ENCODE measurements around the gene GDPD2. TPM values are rescaled to one million over a fixed set of nuclear protein-coding genes. Genes with fewer than 3 reads are reported as not detected.

GDPD2 gene
- total RNA-seq, 6 experiments from 2014 or later: not detected

DNA sequence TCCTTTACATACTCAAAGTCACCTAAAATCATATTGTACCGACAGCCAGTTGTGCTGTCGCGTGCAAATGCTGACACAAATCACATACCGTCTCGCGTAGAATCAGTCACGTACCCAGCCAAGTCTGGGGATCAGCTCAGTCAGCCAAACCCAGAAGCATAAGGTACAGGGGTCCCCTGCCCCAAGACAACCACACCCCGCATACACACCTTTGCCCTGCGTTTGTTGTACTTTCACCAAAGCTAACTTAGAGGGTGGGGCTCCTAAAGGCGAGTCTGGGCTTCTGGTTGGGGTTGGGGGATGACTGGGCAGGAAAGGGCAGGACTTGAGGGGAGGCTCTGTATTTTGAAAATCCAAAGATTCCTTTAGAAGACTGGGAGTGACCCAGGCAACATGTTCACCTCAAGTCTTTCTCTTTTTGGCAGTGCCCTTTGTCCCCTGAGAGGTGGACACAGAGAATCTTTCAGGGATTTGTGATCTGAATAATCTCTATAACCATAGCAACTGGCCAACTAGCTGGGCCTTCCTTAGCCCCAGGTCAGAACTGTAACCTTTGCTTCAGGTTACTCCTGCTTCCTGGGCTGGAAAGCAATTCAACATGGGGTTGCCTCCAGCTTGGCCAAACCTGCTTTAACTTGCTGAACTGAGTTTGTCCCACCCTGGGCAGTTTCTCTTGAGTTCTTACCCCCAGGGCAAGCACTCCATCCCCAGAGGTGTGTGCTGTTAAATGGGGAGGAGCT lies 992 bp downstream of the GDPD2 start:
- intact Hi-C loops (cut with DNase I): no loop called here
- no peak overlapping the region for H3K27ac ChIP-seq
- H3K9me3 ChIP-seq: no peaks in the 10 kb centered on the region

GRCh38 chrX:70424801-70425200 lies 1.7 kb downstream of the GDPD2 start:
- Histone ChIP-seq H3K27me3 (no peaks in the 10 kb centered on the region), H3K4me1 (no peaks in the 10 kb centered on the region), H3K36me3 (no peaks in the 10 kb centered on the region), H3K9me3 (no peaks in the 10 kb centered on the region), H3K27ac (no peak overlapping the region), H3K4me3 (no peak overlapping the region)
- intact Hi-C loops (cut with DNase I): no loop called here
- no peak for ATAC-seq
- WGBS (ENCODE audit: insufficient coverage, low coverage, low lambda C conversion rate, missing lambda C conversion rate): 67% methylated on average over 5 of the region's 10 CpGs
- no peak for DNase-seq
- TF ChIP-seq POLR2A (IDR thresholded peaks at IDR 0.05) (no peak), CTCF (IDR thresholded peaks at IDR 0.05) (no peak)

More for the DNA sequence above, 992 bp downstream of the GDPD2 start:
- no peaks in the 10 kb centered on the region for H3K36me3 ChIP-seq
- no peak for TF ChIP-seq CTCF (IDR thresholded peaks at IDR 0.05)
- TF ChIP-seq POLR2A (IDR thresholded peaks at IDR 0.05): no peak
- no peaks in the 10 kb centered on the region for H3K4me1 ChIP-seq
- no peak overlapping the region for H3K4me3 ChIP-seq
- DNase-seq (no peak), ATAC-seq (no peak)
- 71% methylated on average over 9 of the region's 10 CpGs for WGBS (ENCODE audit: insufficient coverage, low coverage, low lambda C conversion rate, missing lambda C conversion rate)
- H3K27me3 ChIP-seq: no peaks in the 10 kb centered on the region

DNA sequence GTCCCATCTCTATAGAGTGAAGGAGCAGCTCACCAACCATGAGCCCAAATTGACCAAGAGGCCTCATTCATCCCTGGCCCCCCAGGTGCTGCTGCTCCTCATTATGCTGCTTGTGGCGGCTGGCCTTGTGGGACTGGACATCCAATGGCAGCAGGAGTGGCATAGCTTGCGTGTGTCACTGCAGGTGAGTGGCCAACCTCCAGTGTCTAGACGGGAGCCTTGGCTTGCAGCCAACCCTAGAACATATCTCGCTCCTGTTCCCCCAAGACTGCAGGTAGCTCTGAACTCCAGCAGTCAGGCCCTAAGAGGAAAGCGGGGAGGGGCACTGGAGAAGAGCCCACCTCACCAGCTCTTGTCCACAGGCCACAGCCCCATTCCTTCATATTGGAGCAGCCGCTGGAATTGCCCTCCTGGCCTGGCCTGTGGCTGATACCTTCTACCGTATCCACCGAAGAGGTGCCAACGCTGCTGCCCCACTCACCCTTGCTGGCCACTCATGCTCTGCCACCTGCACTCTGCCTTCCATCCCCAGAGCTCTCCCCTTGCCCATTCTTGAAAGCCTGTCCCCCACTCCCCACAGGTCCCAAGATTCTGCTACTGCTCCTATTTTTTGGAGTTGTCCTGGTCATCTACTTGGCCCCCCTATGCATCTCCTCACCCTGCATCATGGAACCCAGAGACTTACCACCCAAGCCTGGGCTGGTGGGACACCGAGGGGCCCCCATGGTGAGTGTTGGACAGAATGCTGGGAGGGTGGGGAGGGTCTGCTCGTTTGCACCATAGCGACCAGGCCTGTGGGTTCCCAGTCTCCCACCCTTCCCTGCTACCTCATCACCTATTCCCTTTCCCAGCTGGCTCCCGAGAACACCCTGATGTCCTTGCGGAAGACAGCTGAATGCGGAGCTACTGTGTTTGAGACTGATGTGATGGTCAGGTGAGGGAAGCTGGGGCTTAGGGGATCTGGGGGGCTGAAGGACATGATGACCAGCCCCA lies 3.5 kb downstream of the GDPD2 start:
- intact Hi-C loops (cut with DNase I): no loop called here
- Histone ChIP-seq H3K36me3 (no peaks in the 10 kb centered on the region), H3K27ac (no peak overlapping the region), H3K4me3 (no peak overlapping the region), H3K4me1 (no peaks in the 10 kb centered on the region), H3K27me3 (no peaks in the 10 kb centered on the region), H3K9me3 (no peaks in the 10 kb centered on the region)
- 71% methylated on average over 3 of the region's 15 CpGs for WGBS (ENCODE audit: insufficient coverage, low coverage, low lambda C conversion rate, missing lambda C conversion rate)
- DNase-seq: no peak
- no peak for ATAC-seq
- TF ChIP-seq CTCF (IDR thresholded peaks at IDR 0.05): no peak
- TF ChIP-seq POLR2A (IDR thresholded peaks at IDR 0.05): no peak

DNA sequence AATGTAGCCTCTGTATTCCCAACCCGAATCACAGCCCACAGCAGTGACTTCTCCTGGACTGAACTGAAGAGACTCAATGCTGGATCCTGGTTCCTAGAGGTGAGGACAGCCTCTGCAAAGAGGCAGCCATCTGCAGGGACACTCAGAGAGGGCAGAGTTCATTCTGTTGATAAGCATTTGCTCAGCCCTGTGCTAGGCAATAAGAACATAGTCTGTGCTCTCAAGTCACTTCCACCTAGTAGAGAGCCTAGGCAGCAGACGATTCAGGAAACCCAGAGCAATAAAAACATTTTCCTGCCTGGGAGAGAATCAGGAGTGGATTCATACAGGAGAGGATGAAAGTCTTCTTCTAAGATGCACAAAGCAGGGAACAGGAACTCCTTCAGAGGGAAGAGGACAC lies 4.3 kb downstream of the GDPD2 start:
- no peak overlapping the region for H3K4me3 ChIP-seq
- DNase-seq (no peak), ATAC-seq (no peak)
- H3K36me3 ChIP-seq: no peaks in the 10 kb centered on the region
- no peaks in the 10 kb centered on the region for H3K27me3 ChIP-seq
- H3K27ac ChIP-seq: no peak overlapping the region
- no peak for TF ChIP-seq CTCF (IDR thresholded peaks at IDR 0.05)
- no peak for TF ChIP-seq POLR2A (IDR thresholded peaks at IDR 0.05)
- WGBS (ENCODE audit: insufficient coverage, low coverage, low lambda C conversion rate, missing lambda C conversion rate): 44% methylated on average over 2 of the region's 2 CpGs
- H3K4me1 ChIP-seq: no peaks in the 10 kb centered on the region
- H3K9me3 ChIP-seq: no peaks in the 10 kb centered on the region
- intact Hi-C loops (cut with DNase I): no loop called here

Data from right lobe of liver (tissue), 6 donors.